HG03342 (cell line): ENCODE data around the gene CTAGE1.
"Not testable (repeated sequence)": the region's sequence is repeated elsewhere in the genome, so short reads cannot be mapped to it uniquely, and the experiment has no call there.

Source experiments
- ATAC-seq: cut with Tn5 transposase; IDR thresholded peaks from one replicate; pipeline ENCODE4 v1.9.1; 2021; ENCODE audit warnings: mild to moderate bottlenecking, moderate library complexity; ENCODE audit not compliant: unreplicated experiment

The CTAGE1 gene

DNA sequence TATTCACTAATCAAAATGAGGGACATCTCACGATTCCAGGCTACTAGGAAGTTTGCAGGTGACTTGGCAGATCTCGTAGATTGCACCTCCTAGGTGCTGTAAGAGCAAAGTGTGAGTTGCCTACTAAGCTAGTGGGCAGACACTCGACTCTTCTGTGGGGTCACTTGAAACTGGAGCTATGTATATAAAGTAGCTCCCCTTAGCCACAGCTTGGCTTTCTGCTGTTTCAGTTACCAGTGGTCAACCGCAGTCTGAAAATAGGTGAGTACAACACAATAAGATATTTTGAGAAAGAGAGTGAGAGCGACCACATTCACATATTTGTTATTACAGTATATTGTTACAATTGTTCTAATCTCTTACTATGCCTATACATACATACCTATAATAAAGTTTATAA is 23.3 kb downstream of the CTAGE1 start:
- no peak for ATAC-seq

- ATAC-seq, result not testable (repeated sequence)
Measured at GRCh38 chr18:22393164-22393563, 24.6 kb downstream of the CTAGE1 start.

DNA sequence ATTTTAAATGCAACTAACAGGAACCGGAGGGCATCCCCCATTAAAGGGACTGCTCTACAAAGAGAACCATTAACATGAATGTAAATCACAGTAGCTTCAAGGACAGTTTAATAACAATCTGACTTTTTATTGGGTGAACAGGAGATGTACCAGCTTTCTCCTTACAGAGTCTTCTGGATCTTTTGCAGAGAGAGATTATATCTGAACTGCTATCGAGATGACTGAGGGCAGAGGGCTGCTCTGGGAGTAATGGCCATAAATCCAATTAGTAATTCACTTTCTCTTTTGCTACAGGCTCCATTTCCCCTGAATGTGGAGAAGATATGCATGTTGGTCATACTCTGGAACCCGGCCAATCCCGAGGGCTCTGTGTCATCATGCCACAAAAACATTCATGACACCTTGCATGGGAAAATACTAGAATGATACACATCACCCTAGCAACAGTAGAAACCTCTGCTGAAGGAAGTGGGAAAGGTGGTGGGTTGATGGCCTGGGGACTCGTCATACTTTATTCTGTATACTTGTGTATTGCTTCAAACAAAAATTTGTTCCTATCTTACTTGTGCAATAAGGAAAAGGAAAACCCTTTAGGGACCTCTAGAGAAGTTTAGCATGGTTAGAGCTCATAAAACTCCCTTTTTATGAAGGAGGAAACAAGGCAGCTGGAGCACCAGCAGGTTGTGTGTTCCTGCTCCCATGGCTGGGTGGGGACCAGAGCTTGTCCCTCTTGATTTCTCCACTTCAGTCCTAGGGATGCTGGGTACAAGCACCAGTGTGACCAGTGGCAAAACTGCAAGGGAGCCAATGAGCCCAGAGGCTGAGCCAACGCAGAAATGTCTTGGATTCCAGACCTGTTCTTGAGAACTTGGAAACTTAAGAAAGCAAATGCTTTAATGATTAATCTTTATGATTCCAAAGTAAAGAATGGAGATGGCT is 26.0 kb downstream of the CTAGE1 start:
- no peak for ATAC-seq

DNA sequence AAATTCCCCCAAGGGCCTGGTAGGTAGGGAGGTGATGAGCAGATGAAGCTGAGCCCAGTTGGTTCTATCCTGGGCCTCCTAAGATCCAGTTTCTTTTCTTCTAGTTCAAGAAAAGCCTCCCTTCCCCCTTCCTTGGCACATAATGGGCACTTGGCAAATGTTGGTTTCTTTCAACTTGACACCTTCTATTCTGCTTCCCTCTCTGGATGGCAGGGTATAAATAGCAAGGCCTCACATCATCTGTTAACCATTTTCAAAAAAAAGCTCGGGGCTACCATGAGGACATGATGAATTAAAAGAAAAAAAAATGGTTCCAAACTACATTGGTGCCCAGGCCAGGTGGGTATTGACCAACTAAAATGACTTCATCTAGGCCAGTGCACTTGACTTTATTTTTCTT is 29.9 kb downstream of the CTAGE1 start:
- ATAC-seq, result no peak

DNA sequence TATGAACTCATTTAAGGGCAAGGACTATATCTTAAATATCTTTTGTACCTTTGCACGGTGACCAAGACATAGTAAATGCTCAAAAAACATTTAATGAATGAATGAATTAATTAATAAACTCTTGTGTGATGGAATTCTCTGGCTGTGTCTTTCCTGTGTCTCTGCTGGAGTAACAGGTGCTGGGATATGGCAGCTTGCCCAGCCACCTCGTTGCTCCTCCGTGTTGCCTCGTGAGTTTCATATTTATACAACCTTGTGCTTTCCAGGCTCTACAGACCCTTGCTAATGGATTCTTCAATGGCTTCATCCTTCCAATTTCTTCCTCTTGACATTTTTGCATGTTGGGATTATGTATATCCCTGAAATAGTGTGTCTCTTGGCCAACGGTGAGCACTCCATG is 30.4 kb downstream of the CTAGE1 start:
- no peak for ATAC-seq

DNA sequence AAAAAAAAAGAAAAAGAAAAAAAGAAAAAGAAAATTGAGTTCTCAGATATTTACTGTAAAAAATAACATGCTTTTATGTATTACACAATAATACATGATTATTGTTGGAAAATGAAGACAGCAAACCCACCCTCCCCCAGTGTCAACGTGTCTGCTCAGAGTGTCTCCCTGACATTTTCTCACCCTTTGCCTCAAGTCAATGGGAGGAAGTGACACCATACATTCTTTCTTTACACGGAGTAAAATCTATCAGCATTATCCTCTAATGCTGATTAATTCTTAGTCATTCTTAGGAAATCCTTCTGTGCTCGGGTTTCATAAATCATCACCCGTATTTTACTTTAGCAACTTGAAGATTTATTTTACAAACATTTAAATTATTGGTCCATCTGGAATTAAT is 32.0 kb downstream of the CTAGE1 start:
- no peak for ATAC-seq

DNA sequence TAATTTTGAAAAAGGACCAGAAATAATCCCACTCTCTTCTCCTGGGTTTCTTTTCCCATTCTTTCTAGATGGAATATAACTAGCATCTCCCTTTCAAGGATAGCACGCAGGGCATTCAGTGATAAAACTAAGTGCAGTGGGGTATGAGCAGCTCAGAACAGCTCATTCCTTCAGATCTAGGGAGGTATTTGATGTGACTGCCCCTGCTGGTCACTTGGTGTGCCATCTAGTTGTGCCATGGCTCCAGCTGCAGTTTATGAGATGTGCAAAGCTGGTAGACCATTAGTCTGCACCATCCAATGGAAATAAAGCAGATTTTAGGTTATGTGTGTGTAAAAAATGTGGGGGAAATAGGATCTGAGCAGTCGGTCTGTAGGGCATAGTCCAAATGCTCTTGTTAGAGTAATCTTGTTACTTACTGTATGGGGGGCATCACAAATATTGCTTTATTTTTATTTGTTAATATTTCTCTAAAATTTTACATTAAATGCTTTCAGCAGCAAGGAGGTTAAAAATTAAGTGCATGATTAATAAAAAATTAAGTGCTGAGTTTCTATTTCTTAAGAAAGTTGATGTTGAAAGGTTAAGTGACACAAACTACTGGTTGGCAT is 38.9 kb downstream of the CTAGE1 start:
- no peak for ATAC-seq

GRCh38 chr18:22377769-22378168 is 39.9 kb downstream of the CTAGE1 start:
- no peak for ATAC-seq

GRCh38 chr18:22370414-22370813 is 47.3 kb downstream of the CTAGE1 start:
- ATAC-seq, result no peak

DNA sequence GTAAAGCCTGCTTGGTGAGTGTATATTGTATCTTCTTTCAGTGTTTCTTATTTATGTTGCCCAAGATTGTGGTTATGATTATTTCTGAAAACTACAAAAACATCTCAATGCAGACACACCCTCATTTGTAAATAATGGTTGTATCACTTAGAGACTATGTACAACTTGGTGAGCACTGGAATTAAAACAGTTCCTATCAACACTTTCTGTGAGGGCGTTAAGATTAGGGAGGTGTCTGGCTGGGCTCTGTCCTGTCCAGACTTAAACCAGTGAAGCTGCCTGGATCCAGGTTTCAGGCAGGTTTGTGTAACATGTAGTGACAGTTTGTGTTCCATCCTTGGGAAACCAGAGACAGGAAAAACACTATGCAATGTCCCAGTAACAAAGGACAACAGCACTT is 49.7 kb downstream of the CTAGE1 start:
- ATAC-seq, result no peak

DNA sequence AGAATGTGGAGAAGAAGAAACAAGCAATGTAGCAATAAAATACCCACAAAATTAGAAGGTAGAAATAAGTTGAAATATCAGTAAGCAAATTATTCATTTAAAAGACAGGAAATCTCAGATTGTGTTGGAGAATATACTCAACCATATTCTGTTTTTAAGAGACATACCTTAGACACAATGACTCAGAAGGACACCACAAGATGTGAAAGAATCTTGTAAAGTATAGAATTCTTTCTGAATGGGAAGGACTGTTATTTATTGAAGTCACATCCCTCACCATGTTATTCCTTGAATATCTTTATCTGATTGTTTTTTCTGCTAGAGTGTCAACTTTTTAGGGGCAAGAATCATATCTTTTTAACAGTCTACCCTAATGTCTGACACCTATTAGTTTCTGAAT is 50.4 kb downstream of the CTAGE1 start:
- no peak for ATAC-seq

- no peak for ATAC-seq
Measured at GRCh38 chr18:22363867-22364463, 53.8 kb downstream of the CTAGE1 start.
